ENCODE data around the gene GADD45GIP1.

The GADD45GIP1 gene

DNA sequence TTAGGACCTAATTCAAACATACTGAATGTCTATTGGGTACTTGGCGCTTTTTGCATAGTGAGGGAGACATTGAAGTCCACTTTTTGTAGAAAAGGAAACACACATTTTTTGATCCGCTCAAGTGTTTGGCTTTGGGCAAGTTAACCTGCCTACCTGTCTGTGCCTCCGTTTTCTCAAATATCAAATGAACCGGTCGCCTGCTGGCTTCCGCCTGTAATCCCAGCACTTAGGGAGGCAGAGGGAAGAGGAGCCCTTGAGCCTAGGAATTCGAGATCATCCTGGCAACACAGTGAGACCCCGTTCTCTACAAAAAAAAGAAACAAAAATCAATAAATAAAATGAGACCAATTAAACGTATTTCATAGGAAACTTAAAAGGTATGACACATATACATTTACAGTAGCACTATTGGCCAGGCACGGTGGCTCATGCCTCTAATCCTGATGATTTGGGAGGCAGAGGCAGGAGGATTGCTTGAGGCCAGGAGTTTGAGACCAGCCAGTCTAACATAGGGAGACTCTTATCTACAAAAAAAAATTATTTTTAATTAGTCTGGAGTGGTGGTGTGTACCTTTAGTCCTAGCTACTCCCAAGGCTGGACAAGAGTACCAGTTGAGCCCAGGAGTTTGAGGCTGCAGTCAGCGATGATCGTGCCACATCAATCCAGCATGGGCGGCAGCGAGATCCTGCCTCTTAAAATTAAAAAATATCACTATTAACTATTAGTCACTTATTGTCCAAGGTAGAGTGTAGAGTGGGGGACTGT, 10.1 kb downstream of the GADD45GIP1 start:
- peak overlapping the region; percentile 95 for H3K9ac ChIP-seq (ENCODE audit: low read length)
- peaks cover 74% of the 10 kb centered on the region for H3K36me3 ChIP-seq (ENCODE audit: control insufficient read depth, insufficient read depth, low read length)
- H3K4me3 ChIP-seq (ENCODE audit: low read depth, low read length): peak overlapping the region; percentile 80
- peak overlapping the region; percentile 93; the same call in 1 of the 2 replicates for H3K27ac ChIP-seq (ENCODE audit: low read depth, low read length)
- H3K4me1 ChIP-seq (ENCODE audit: control insufficient read depth, insufficient read depth, low read length): 0 out of 2 replicates have a peak, but pooled peaks cover 4% of the 10 kb centered on the region
- no peaks in the 10 kb centered on the region for H3K9me3 ChIP-seq (ENCODE audit: control insufficient read depth, insufficient read depth, low read depth, low read length)
- H3K27me3 ChIP-seq (ENCODE audit: control insufficient read depth, insufficient read depth, low read length): no peaks in the 10 kb centered on the region

DNA sequence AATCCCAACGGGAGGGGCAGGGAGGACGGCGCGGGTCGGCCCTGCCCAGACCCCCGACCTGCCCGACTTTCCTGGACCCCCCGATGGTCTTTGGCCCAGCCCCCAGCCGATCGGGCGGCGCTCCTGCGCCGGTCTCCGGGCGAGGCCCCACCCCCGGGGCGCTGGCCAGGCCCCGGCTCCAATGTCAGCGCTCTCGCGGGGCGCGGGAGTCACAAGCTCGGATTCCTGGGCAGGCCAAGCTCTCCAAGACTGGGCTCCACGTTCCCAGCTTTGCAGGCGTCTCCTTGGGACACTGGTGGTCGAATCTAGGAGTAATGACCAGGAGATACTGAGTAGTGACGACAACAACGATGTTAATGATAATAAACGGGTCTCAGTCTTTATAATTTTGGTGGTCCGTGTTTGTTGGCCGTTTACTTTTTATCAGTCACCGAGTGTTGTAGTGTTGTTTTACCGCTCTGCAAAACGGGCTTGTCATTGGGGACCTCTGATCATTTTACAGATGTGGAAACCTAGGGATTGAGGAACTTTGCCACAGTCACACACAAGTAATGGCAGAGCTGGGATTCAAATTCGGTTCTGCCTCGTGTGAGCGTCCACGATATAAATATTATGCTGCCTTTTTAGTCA, 10.8 kb downstream of the GADD45GIP1 start:
- peaks cover 75% of the 10 kb centered on the region for H3K36me3 ChIP-seq (ENCODE audit: control insufficient read depth, insufficient read depth, low read length)
- H3K4me1 ChIP-seq (ENCODE audit: control insufficient read depth, insufficient read depth, low read length): 0 out of 2 replicates have a peak, but pooled peaks cover 4% of the 10 kb centered on the region
- H3K27me3 ChIP-seq (ENCODE audit: control insufficient read depth, insufficient read depth, low read length): no peaks in the 10 kb centered on the region
- peak overlapping the region; percentile 93 for H3K27ac ChIP-seq (ENCODE audit: low read depth, low read length)
- peak overlapping the region; percentile 80 for H3K4me3 ChIP-seq (ENCODE audit: low read depth, low read length)
- H3K9me3 ChIP-seq (ENCODE audit: control insufficient read depth, insufficient read depth, low read depth, low read length): no peaks in the 10 kb centered on the region
- H3K9ac ChIP-seq (ENCODE audit: low read length): peak overlapping the region; percentile 95

- peak within 1 kb of the TSS; percentile 93 for H3K27ac ChIP-seq (ENCODE audit: low read depth, low read length)
- H3K36me3 ChIP-seq (ENCODE audit: control insufficient read depth, insufficient read depth, low read length): peaks cover 75% of the 10 kb centered on the region
- no peaks in the 10 kb centered on the region for H3K27me3 ChIP-seq (ENCODE audit: control insufficient read depth, insufficient read depth, low read length)
- H3K4me1 ChIP-seq (ENCODE audit: control insufficient read depth, insufficient read depth, low read length): 0 out of 2 replicates have a peak, but pooled peaks cover 4% of the 10 kb centered on the region
- H3K4me3 ChIP-seq (ENCODE audit: low read depth, low read length): peak within 1 kb of the TSS; percentile 80
- no peaks in the 10 kb centered on the region for H3K9me3 ChIP-seq (ENCODE audit: control insufficient read depth, insufficient read depth, low read depth, low read length)
- H3K9ac ChIP-seq (ENCODE audit: low read length): peak within 1 kb of the TSS; percentile 95
Observed at GRCh38 chr19:12945479-12946091, 11.4 kb downstream of the GADD45GIP1 start, which contains the start of gene RAD23A. TSS of gene RAD23A (plus strand) at chr19:12945862. CDS start at chr19:12945949, 87 bp downstream.

DNA sequence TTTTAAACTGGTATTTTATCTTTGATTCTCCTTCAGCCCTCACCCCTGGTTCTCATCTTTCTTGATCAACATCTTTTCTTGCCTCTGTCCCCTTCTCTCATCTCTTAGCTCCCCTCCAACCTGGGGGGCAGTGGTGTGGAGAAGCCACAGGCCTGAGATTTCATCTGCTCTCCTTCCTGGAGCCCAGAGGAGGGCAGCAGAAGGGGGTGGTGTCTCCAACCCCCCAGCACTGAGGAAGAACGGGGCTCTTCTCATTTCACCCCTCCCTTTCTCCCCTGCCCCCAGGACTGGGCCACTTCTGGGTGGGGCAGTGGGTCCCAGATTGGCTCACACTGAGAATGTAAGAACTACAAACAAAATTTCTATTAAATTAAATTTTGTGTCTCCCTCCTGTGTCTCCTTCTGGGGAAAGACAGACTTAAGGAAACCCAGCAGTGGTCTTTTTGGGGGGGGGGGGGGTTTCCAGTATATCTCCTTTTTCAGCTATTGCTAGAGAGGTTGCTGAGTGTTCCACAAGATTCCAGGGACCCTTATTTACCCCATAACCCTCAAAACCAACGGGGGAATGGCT, 12.8 kb downstream of the GADD45GIP1 start:
- Histone ChIP-seq H3K4me3 (ENCODE audit: low read depth, low read length) (no peak overlapping the region), H3K36me3 (ENCODE audit: control insufficient read depth, insufficient read depth, low read length) (peaks cover 77% of the 10 kb centered on the region), H3K27ac (ENCODE audit: low read depth, low read length) (no peak overlapping the region), H3K4me1 (ENCODE audit: control insufficient read depth, insufficient read depth, low read length) (peaks cover 11% of the 10 kb centered on the region), H3K9ac (ENCODE audit: low read length) (no peak overlapping the region), H3K9me3 (ENCODE audit: control insufficient read depth, insufficient read depth, low read depth, low read length) (no peaks in the 10 kb centered on the region), H3K27me3 (ENCODE audit: control insufficient read depth, insufficient read depth, low read length) (no peaks in the 10 kb centered on the region)

DNA sequence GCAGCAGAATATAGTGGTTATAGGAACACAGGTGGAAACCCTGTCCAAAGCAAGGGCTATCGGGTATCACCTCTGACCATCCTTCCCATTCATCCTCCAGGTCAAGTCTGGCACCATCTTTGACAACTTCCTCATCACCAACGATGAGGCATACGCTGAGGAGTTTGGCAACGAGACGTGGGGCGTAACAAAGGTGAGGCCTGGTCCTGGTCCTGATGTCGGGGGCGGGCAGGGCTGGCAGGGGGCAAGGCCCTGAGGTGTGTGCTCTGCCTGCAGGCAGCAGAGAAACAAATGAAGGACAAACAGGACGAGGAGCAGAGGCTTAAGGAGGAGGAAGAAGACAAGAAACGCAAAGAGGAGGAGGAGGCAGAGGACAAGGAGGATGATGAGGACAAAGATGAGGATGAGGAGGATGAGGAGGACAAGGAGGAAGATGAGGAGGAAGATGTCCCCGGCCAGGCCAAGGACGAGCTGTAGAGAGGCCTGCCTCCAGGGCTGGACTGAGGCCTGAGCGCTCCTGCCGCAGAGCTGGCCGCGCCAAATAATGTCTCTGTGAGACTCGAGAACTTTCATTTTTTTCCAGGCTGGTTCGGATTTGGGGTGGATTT, 13.5 kb downstream of the GADD45GIP1 start:
- no peaks in the 10 kb centered on the region for H3K27me3 ChIP-seq (ENCODE audit: control insufficient read depth, insufficient read depth, low read length)
- no peak overlapping the region for H3K4me3 ChIP-seq (ENCODE audit: low read depth, low read length)
- peaks cover 11% of the 10 kb centered on the region for H3K4me1 ChIP-seq (ENCODE audit: control insufficient read depth, insufficient read depth, low read length)
- peaks cover 73% of the 10 kb centered on the region for H3K36me3 ChIP-seq (ENCODE audit: control insufficient read depth, insufficient read depth, low read length)
- no peak overlapping the region for H3K9ac ChIP-seq (ENCODE audit: low read length)
- no peaks in the 10 kb centered on the region for H3K9me3 ChIP-seq (ENCODE audit: control insufficient read depth, insufficient read depth, low read depth, low read length)
- no peak overlapping the region for H3K27ac ChIP-seq (ENCODE audit: low read depth, low read length)

GRCh38 chr19:12940897-12941296, 16.1 kb downstream of the GADD45GIP1 start:
- peaks cover 60% of the 10 kb centered on the region for H3K36me3 ChIP-seq (ENCODE audit: control insufficient read depth, insufficient read depth, low read length)

GRCh38 chr19:12939975-12940423, 17.0 kb downstream of the GADD45GIP1 start:
- Histone ChIP-seq H3K9ac (ENCODE audit: low read length) (no peak overlapping the region), H3K4me3 (ENCODE audit: low read depth, low read length) (peak overlapping the region; percentile 85), H3K36me3 (ENCODE audit: control insufficient read depth, insufficient read depth, low read length) (peaks cover 60% of the 10 kb centered on the region), H3K27ac (ENCODE audit: low read depth, low read length) (no peak overlapping the region), H3K9me3 (ENCODE audit: control insufficient read depth, insufficient read depth, low read depth, low read length) (no peaks in the 10 kb centered on the region), H3K27me3 (ENCODE audit: control insufficient read depth, insufficient read depth, low read length) (no peaks in the 10 kb centered on the region), H3K4me1 (ENCODE audit: control insufficient read depth, insufficient read depth, low read length) (peaks cover 20% of the 10 kb centered on the region)

More at GRCh38 chr19:12940897-12941296, 16.1 kb downstream of the GADD45GIP1 start:
- no peaks in the 10 kb centered on the region for H3K27me3 ChIP-seq (ENCODE audit: control insufficient read depth, insufficient read depth, low read length)
- H3K9ac ChIP-seq (ENCODE audit: low read length): no peak overlapping the region
- peaks cover 20% of the 10 kb centered on the region for H3K4me1 ChIP-seq (ENCODE audit: control insufficient read depth, insufficient read depth, low read length)
- no peaks in the 10 kb centered on the region for H3K9me3 ChIP-seq (ENCODE audit: control insufficient read depth, insufficient read depth, low read depth, low read length)
- 0 out of 2 replicates have a peak overlapping the region, but pooled peaks have one; percentile 85 for H3K4me3 ChIP-seq (ENCODE audit: low read depth, low read length)
- no peak overlapping the region for H3K27ac ChIP-seq (ENCODE audit: low read depth, low read length)

DNA sequence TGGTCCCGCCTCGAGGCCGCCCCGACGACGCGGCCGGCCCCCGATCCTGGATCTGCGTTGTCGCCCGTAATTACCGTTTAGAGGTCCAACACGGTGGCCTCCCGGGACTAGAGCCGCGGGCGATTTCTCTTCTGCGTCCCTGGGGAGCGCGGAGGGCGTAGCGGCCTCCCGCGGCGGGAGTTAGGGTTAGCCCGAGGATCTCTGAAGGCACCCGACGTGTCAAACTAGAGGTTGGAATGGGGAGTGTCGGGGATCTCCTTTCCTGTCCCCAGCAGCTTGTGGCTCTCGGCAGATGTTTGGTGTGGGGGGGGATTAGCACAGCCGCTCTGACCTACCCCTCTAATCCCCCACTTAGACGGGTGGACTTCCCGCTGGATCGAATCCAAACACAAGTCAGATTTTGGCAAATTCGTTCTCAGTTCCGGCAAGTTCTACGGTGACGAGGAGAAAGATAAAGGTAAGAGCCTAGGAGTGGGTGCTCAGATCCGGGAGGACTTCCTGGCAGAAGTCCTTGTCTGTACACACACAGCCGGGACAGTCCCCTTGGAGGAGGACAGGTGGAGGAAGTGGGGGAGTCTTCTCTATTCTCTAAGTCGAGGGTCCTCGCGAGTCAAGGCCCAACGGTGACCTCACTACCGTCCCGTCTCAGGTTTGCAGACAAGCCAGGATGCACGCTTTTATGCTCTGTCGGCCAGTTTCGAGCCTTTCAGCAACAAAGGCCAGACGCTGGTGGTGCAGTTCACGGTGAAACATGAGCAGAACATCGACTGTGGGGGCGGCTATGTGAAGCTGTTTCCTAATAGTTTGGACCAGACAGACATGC, 18.0 kb downstream of the GADD45GIP1 start:
- Histone ChIP-seq H3K27me3 (ENCODE audit: control insufficient read depth, insufficient read depth, low read length) (no peaks in the 10 kb centered on the region), H3K9me3 (ENCODE audit: control insufficient read depth, insufficient read depth, low read depth, low read length) (no peaks in the 10 kb centered on the region), H3K4me3 (ENCODE audit: low read depth, low read length) (peak overlapping the region; percentile 85), H3K36me3 (ENCODE audit: control insufficient read depth, insufficient read depth, low read length) (peaks cover 50% of the 10 kb centered on the region), H3K27ac (ENCODE audit: low read depth, low read length) (peak overlapping the region; percentile 71; the same call in 1 of the 2 replicates), H3K4me1 (ENCODE audit: control insufficient read depth, insufficient read depth, low read length) (peaks cover 20% of the 10 kb centered on the region), H3K9ac (ENCODE audit: low read length) (peak overlapping the region; percentile 94)

DNA sequence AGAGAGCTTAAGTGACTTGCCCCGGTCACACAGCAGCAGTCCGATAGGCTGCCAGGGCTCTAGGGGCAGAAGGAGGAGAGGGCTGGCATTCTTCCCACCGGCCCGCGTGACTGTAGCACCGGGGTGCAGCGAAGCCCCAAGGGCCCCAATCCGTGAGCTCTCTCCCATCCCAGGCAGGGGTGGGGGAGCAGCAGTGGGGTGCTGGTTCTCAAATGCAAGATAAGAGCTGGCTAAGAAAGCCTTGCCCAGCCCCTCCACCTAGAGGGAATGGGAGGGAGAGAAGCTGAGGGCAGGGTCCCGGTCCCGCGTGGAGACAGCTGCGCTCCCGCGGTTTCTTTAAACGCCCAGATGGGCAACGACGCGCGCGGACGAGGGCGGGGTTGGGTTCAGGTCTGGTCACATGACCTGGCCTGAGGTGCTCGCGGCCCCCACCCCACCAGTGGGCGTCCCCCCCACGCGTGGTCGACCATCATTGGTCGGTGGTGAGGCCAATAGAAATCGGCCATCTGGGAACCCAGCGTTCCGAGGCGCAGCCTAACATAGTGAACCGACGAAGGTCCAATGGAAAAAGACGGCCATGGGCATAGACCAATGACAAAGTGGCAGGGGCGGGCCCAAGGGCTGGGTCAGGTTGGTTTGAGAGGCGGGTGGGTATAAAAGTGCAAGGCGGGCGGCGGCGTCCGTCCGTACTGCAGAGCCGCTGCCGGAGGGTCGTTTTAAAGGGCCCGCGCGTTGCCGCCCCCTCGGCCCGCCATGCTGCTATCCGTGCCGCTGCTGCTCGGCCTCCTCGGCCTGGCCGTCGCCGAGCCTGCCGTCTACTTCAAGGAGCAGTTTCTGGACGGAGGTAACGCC, 18.9 kb downstream of the GADD45GIP1 start, which contains the start of gene CALR:
TSS of gene CALR (plus strand) at position 683 of the 852 bp plus-strand sequence. CDS start at position 754, 71 bp downstream.
- H3K4me1 ChIP-seq (ENCODE audit: control insufficient read depth, insufficient read depth, low read length): peaks cover 20% of the 10 kb centered on the region
- peak within 1 kb of the TSS; percentile 94 for H3K9ac ChIP-seq (ENCODE audit: low read length)
- H3K27ac ChIP-seq (ENCODE audit: low read depth, low read length): peak within 1 kb of the TSS; percentile 71; the same call in 1 of the 2 replicates
- H3K9me3 ChIP-seq (ENCODE audit: control insufficient read depth, insufficient read depth, low read depth, low read length): no peaks in the 10 kb centered on the region
- H3K27me3 ChIP-seq (ENCODE audit: control insufficient read depth, insufficient read depth, low read length): no peaks in the 10 kb centered on the region
- peak within 1 kb of the TSS; percentile 85 for H3K4me3 ChIP-seq (ENCODE audit: low read depth, low read length)
- H3K36me3 ChIP-seq (ENCODE audit: control insufficient read depth, insufficient read depth, low read length): peaks cover 43% of the 10 kb centered on the region
